Right hindlimb (tissue), 1 donor: ENCODE measurements around the gene RBM42.
"Not testable (repeated sequence)": the region's sequence is repeated elsewhere in the genome, so short reads cannot be mapped to it uniquely, and the experiment has no call there.

ENCODE experiments used
- DNase-seq: peaks from one replicate; pipeline ENCODE4 v3.0.0-alpha.2; 2018

The RBM42 gene, protein sequence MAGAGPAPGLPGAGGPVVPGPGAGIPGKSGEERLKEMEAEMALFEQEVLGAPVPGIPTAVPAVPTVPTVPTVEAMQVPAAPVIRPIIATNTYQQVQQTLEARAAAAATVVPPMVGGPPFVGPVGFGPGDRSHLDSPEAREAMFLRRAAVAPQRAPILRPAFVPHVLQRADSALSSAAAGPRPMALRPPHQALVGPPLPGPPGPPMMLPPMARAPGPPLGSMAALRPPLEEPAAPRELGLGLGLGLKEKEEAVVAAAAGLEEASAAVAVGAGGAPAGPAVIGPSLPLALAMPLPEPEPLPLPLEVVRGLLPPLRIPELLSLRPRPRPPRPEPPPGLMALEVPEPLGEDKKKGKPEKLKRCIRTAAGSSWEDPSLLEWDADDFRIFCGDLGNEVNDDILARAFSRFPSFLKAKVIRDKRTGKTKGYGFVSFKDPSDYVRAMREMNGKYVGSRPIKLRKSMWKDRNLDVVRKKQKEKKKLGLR

DNA sequence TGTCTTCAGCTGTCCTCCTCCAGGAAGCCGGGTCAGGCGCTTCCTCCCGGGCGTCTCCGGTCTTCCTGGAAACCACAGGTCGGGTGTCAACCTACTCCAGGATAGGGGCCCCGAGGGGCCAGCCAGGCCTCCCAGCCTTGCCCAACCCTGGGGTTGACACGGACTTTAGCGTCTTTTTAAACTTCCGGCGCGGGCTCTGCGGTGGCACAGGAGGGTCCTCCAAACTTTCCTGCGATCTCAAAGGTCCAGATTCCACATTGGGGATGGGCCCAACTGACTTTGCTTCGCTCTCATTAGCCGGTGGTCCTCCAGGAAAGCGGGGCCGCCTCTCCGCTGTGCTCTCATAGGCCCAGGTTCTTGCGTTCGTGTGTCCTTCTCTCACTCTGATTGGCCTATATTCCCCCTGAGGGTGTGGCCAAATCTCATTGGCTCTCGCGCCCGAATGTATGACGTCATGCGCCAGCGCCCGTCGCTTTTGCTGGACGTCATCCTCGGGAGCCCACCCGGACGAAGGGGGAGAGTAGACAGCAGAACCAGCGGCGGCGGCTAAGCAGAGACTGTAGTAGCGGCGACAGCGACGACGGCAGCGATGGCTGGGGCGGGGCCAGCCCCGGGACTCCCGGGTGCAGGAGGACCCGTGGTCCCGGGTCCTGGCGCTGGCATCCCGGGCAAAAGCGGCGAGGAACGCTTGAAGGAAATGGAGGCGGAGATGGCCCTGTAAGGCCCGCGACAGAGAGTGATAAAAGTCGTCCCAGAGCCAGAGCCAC, at the start of gene RBM42:
Gene RBM42 (plus strand): TSS at position 472 of the 767 bp plus-strand sequence. CDS start 118 bp downstream, at position 590.
- peak; percentile 98 for DNase-seq

DNA sequence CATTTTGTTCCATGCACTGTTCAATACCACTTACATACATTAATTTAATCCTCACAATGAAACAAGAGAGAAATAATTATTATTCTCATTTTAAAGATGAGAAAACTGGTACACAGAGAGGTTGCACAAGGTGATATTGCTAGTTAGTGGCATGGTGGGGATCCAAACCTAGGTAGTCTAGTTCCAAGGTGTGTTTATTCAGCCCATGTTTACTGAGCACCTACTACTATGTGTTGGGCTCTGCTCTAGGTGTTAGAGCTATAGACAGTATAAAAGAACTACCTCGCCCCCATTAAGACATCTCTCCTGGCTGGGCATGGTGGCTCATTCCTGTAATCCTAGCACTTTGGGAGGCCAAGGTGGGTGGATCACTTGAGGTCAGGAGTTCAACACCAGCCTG, 46.1 kb upstream of the RBM42 start:
- DNase-seq, result no peak

GRCh38 chr19:35585848-35586247, 43.0 kb upstream of the RBM42 start, which contains the start of gene PMIS2:
Gene PMIS2, plus strand, starts transcription at chr19:35586173. Its CDS starts 87 bp downstream, at chr19:35586260.
- no peak for DNase-seq

GRCh38 chr19:35587321-35587720, 41.5 kb upstream of the RBM42 start:
- DNase-seq, result no peak

- no peak for DNase-seq
Observed at GRCh38 chr19:35590875-35591274, 38.0 kb upstream of the RBM42 start.

DNA sequence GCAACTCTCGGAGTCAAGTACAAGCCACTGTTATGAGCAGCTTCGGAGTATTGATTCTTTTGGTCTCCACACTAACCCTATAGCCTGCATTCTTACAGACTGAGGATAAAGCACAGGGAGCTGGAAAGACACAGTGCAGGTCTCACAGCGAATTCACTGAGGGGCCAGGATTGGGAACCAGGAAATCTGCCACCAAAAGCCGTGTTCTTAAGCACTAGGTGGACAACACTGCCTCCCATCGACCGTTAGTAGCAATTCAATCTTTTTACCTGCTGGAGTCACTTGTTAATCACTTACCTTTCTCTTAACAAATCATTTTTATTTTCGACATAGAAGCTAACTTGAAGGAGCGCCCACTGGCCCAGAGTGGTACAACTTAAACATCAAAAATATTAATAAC, 36.6 kb upstream of the RBM42 start:
- DNase-seq, result no peak

GRCh38 chr19:35595026-35595425, 33.8 kb upstream of the RBM42 start:
- DNase-seq, result not testable (repeated sequence)

DNA sequence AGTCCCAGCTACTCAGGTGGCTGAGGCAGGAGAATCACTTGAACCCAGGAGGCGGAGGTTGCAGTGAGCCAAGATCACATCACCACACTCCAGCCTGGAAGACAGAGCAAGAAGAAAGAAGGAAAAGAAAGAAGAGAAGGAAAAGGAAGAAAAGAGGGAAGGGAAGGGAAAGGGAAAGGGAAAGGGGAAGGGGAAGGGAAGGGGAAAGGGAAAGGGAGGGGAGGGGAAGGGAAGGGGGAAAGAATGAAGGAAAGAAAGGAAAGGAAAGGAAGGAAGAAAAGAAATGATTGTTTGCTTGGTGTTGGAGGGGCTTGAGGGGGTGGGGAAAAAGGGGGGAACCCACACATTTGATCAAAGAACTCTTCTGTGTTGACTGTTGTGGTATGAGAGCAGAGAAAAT, 32.9 kb upstream of the RBM42 start:
- DNase-seq, result no peak

DNA sequence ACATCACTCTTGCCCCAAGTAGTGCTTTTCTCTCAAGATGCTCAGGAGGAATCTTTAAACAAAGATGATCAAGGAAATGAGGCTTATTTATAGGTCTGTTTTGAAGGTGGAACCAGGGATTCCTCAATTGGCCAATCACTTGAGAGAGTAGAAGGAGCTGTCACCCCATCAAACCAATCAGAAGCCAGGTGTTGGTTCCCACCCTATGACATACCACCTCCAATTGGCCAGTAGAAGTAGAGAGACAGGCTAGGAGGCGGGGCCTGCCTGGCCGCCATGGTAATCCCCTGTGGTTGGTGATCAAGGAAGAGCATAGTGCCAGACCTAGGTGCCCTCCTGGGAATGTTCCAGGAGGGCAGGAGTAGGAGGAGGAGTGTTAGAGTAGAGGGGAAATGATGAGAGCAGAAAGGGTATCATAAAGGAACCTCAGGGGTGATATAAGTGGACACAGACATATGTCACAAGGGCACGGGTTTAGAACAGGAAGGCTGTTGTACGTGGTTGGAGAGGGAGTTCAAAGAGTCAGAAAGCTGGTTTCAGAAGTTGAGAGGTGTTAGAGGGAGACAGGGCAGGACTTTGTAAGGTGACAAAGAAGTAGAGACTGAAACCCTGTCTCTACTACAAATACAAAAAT, 32.4 kb upstream of the RBM42 start:
- no peak for DNase-seq

DNA sequence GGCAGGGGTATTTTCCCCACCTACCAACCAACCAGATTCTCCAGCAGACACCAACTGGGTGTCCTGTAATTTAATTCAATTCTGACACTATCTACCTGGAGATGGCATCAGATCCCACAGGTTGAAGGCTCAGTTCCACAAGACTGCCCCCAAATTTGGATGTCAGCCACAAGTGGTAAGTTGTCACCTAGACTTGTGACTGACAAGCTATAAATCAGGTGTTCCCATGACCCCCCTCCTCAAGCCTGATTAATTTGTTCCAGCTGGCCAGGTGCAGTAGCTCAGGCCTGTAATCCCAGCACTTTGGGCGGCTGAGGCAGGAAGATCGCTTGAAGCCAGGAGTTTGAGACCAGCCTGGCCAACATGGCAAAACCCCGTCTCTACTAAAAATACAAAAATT, 26.9 kb upstream of the RBM42 start:
- DNase-seq, result no peak

- DNase-seq, result not testable (repeated sequence)
Observed at GRCh38 chr19:35604436-35604835, 24.4 kb upstream of the RBM42 start.

DNA sequence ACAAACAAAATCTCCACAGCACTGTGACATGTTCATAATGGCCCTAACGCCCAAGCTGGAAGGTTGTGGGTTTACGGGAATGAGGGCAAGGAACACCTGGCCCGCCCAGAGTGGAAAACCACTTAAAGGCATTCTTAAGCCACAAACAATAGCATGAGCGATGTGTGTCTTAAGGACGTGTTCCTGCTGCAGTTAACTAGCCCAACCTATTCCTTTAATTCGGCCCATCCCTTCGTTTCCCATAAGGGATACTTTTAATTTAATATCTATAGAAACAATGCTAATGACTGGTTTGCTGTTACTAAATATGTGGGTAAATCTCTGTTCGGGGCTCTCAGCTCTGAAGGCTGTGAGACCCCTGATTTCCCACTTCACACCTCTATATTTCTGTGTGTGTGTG, 21.7 kb upstream of the RBM42 start:
- not testable (repeated sequence) for DNase-seq

DNA sequence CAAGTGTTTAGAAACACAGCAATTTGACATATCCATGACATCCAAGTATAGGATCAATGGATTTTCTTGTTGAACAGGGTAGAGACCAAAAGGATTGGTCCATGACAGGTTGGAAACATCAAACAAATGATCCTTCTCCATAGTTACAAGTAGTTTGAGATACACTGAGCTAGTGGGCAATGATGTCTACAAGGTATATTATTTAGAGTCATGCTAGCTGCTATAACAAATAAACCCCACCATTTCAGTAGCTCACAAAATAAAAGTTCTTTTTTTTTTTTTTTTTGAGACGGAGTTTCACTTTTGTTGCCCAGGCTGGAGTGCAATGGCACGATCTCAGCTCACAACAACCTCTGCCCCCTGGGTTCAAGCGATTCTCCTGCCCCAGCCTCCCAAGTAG, 21.2 kb upstream of the RBM42 start:
- DNase-seq, result no peak

DNA sequence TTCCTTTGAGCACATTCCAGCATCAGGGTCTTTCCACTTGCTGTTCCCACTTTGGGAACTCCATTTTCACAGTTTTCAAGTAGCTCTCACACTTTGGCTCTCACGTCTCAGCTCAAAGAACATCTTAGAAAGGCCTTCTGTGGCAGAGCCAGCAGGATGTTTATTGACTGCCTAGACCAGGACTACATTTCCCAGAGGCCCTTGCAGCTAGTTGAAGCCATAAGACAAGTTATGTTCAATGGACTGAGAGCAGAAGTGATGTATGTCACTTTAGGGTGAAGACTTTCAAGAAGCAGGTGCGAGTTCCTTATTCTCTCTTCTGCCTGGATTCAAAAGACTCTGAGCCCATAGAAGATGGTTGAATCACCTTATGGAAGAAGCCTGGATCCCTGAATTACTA, 20.6 kb upstream of the RBM42 start:
- no peak for DNase-seq

DNA sequence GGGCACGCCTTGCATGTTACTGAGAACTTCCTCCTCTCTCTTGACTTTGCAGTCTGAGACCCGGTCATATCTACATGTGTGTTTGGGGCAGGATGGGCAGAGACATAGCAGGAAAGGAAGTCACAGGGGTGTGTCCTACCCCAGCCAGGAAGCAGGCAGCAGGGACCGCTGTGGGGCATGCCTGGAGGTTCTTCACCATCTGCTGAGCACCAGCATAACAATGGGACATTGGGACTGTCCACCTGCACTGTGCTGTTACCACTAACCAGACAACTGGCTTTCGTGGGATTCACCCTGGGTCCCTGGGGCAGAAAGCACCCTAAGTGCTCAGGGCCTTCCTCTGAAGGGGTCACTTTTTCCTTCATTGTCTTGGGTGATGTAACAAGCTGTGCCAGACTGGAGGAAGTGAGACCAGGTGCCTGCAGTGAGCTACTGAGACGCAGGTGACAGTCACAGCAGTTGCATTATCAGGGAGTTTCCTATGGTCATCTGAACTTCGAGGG, 18.9 kb upstream of the RBM42 start:
- DNase-seq, result no peak

DNA sequence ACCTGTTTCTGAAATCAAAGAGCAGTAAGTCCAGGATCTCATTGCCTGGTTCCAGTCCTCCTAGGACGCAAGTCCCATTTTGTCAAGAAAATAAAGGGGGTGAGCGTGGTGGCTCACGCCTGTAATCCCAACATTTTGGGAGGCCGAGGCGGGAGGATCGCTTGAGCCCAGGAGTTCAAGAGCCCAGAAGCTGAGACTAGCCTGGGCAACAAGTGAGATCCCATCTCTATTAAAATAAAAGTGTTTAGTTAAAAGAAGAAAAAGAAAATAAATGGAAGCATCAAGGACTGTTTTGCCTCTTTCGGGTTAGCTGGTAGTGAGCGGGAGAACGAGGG, 16.6 kb upstream of the RBM42 start:
- DNase-seq, result no peak

GRCh38 chr19:35612559-35613321, 16.1 kb upstream of the RBM42 start, which contains the start of gene HAUS5:
Gene HAUS5, plus strand, starts transcription at chr19:35612735. Its CDS starts 60 bp downstream, at chr19:35612795.
- DNase-seq, result peak; percentile 96

DNA sequence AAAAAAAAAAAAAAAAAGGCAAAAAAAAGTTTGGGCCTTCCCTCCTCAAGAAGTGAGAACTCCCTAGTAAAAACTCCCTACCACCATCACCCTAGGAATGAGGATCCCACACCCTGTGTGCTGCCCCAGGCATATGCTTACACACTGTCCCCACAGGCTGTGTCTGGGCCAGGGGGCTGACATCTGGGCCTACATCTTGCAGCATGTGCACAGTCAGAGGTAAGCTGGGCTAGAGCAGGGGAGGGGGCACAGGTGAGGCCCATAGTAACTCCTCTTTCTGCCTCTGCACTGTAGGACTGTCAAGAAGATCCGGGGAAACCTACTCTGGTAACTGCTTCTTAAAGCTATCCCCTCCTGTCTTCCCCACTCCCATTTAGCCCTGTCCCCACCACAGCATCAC, 15.3 kb upstream of the RBM42 start:
- no peak for DNase-seq

DNA sequence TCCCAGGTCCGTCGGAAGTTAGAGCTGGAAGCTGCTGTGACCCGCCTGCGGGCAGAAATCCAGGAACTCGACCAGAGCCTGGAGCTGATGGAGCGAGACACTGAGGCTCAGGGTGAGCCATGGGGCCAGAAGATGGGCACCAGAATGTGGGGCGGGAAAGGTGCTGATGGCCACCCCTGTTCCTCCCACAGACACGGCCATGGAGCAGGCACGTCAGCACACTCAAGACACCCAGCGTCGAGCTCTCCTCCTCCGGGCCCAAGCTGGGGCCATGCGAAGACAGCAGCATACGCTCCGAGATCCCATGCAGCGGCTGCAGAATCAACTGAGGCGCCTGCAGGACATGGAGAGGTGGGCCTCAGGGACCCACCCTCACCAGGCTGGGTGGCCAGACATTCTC, 13.8 kb upstream of the RBM42 start:
- DNase-seq, result no peak

- no peak for DNase-seq
Observed at GRCh38 chr19:35618857-35619256, 10.0 kb upstream of the RBM42 start.

DNA sequence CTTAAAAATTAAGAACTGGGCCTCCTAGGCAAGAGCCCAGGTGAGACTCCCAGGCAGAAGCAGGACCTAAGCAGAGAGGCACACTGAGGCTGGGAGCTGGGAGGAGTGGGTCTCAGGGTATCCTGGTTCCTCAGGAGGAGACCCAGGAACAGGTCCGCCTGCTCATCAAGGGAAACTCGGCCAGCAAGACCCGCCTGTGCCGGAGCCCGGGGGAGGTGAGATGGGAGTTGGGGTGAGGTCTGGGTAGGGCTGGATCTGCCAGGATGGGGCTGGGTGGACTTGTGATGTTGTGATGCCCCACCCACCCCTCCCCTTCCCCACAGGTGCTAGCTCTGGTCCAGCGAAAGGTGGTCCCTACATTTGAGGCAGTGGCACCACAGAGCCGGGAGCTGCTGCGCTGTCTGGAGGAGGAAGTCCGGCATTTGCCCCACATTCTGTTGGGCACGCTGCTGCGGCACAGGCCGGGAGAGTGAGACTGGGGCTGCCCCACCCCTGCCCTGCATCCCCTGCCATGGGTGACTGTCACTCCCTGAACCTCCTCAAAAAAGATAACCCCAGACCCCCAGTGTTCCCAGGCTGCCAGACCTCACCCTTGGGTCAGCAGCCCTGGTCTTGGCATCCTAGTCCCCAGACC, 9.4 kb upstream of the RBM42 start:
- DNase-seq, result no peak

DNA sequence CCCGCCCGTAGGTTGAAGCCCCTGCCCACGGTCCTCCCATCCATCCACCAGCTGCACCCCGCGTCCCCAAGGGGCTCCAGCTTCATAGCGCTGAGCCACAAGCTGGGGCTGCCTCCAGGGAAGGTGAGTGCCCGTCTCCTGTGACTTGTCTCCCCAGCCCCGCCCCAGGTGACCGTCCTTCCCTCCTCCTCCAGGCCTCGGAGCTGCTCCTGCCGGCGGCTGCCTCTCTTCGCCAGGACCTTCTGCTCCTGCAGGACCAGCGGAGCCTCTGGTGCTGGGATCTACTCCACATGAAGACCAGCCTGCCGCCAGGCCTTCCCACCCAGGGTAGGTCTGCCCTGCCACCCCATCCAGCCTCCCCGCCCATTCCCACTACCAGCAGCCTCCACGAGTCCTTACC, 8.8 kb upstream of the RBM42 start:
- no peak for DNase-seq
